Measurements from ENCODE around the gene CSF3.

DNA sequence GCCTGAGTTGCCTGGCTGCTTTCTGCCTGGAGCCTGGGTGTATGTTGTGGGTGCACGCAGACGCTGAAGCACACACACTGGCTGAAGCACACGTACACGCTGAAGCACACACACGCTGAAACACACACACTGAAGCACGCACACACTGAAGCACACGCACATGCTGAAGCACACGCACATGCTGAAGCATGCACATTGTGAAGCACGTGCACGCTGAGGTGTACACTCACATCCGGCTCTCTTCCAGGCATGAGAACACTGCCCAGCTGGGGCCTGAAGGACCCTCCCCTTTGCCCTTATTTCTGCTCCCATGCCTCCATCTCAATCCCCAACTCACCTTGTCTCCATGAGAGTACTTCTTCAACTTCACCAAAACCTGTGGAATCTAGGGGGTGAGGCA, 16.5 kb downstream of the CSF3 start:
- TF ChIP-seq, protein P1, sequence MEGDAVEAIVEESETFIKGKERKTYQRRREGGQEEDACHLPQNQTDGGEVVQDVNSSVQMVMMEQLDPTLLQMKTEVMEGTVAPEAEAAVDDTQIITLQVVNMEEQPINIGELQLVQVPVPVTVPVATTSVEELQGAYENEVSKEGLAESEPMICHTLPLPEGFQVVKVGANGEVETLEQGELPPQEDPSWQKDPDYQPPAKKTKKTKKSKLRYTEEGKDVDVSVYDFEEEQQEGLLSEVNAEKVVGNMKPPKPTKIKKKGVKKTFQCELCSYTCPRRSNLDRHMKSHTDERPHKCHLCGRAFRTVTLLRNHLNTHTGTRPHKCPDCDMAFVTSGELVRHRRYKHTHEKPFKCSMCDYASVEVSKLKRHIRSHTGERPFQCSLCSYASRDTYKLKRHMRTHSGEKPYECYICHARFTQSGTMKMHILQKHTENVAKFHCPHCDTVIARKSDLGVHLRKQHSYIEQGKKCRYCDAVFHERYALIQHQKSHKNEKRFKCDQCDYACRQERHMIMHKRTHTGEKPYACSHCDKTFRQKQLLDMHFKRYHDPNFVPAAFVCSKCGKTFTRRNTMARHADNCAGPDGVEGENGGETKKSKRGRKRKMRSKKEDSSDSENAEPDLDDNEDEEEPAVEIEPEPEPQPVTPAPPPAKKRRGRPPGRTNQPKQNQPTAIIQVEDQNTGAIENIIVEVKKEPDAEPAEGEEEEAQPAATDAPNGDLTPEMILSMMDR (conservative IDR thresholded peaks at IDR 0.05 in 1 of 2, IDR thresholded peaks at IDR 0.05 in 1 of 2; ENCODE audit: low read depth in 1 of 2, low read length in 2 of 2), result no peak
- no peak for TF ChIP-seq EZH2 (IDR thresholded peaks at IDR 0.05; ENCODE audit: low read length, missing control alignments)
